Right ventricle myocardium inferior (tissue), 1 donor: ENCODE measurements around the gene CFAP119. TPM values are rescaled to one million over a fixed set of nuclear protein-coding genes. Genes with fewer than 3 reads are reported as not detected.

ENCODE experiments used
- ATAC-seq: fragments of 200-7000 bp; cut with Tn5 transposase; one replicate; pipeline ENCODE4 v1.9.1; 2020; ENCODE audit warnings: mild to moderate bottlenecking, moderate library complexity
- DNase-seq: peaks from one replicate; pipeline ENCODE4 v3.0.0; 2021; ENCODE audit errors: missing footprints
- intact Hi-C: fragments of 100-400 bp; cut with DNase I; formaldehyde crosslinking; loops from one replicate; pipeline ENCODE4 v1.11.0; 2022
- total RNA-seq: library from RNA; stranded (reverse); fragmentation: NEBNext Ultra II Directional; extraction: Animal tissue kit (Norgen Biotek cat#: 25700); gene quantifications from one replicate; pipeline ENCODE4 v1.2.1, GENCODE V29; 2021
- donor health status: DM: no; HTN: yes; CAD: no; lungs with severe emphysema.

CFAP119 gene
- total RNA-seq, 1 donor from 2014 or later: 0.89 TPM

DNA sequence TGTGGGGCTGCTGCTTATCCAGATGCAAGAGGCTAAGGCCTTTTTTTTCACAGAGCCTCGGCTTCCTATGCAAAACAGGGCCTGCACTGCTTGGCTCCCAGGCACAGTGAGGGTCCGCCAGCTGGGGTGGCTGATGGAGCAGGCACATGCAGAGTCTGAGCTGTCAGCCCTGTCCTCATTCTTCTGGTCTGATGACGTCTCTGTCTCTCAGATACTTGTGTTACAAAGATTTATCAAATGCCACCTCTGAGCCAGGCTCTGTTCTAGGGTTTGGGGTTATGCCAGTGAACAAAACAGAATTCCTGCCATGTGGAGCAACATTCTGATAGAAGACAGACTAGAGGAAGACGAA lies 5.0 kb upstream of the CFAP119 start:
- intact Hi-C loops: no loop called here
- peak; percentile 32 for ATAC-seq
- DNase-seq: no peak

GRCh38 chr16:30766206-30766932 lies 4.5 kb upstream of the CFAP119 start:
- DNase-seq (no peak), ATAC-seq (no peak)
- intact Hi-C loops: no loop called here

GRCh38 chr16:30764816-30765465 lies 3.1 kb upstream of the CFAP119 start:
- no peak for ATAC-seq
- intact Hi-C loops: no loop called here
- DNase-seq: no peak

- no peak for DNase-seq
- intact Hi-C loops: no loop called here
- no peak for ATAC-seq
Observed at GRCh38 chr16:30764086-30764485, 2.2 kb upstream of the CFAP119 start.

DNA sequence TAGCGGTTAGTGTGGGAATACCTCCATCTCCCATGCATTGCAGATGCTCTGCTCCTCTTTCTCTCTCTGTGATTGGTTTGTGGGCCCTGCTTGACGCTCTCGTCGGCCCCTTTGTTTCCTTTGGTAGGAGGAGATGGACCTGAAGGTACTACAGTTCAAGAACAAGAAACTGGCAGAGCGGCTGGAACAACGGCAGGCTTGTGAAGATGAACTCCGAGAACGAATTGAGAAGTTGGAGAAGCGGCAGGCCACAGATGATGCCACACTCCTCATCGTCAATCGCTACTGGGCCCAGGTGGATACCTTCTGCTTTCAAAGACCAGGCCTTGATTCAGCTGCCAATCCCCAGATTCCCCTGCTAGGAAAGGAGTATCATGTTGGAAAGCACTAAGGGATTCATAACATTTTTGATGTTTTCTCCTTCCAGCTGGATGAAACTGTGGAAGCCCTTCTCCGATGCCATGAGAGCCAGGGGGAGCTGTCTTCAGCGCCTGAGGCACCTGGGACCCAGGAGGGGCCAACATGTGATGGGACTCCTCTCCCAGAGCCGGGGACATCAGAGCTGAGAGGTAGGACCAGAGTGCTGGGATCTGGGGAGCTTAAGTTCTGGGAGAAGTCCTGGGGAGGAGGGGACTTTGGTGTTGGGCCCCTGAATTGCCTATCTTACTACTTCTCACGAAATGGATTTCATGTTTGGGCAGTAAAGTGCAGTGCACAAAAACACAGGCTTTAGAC lies 1.3 kb upstream of the CFAP119 start:
- no peak for ATAC-seq
- no peak for DNase-seq
- intact Hi-C loops: loop anchor here (2.0 kb wide), 1 partner anchor 52 kb away; no protein-coding TSS in a partner anchor

DNA sequence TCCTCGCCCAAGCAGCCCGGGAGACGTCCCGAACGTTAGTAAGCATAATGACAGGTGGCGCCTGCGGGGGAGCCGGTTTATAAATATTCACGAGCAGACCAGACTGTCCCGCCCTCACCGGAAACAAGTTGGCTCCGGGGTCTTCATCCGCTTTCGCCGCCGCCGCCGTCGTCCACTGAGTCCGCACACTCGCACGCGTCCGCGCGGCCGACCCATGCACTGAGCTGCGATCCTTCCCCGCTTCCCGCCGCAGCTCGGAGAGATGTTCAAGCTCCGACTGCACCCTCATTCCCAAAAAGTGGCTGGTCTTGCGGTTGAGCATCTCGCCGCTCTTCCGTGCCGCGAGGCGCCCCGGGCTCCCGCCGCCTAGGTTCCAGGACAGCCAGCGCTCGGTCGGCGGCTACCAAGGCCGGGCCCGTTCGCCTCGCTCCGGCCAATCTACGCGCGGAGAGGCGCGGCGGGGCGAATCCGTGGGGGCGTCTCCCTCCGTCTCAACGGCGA lies 385 bp downstream of the CFAP119 start:
- intact Hi-C loops: no loop called here
- DNase-seq (no peak), ATAC-seq (peak; percentile 2)

GRCh38 chr16:30760577-30761426 lies 1.1 kb downstream of the CFAP119 start:
- ATAC-seq (no peak), DNase-seq (no peak)
- intact Hi-C loops: no loop called here

DNA sequence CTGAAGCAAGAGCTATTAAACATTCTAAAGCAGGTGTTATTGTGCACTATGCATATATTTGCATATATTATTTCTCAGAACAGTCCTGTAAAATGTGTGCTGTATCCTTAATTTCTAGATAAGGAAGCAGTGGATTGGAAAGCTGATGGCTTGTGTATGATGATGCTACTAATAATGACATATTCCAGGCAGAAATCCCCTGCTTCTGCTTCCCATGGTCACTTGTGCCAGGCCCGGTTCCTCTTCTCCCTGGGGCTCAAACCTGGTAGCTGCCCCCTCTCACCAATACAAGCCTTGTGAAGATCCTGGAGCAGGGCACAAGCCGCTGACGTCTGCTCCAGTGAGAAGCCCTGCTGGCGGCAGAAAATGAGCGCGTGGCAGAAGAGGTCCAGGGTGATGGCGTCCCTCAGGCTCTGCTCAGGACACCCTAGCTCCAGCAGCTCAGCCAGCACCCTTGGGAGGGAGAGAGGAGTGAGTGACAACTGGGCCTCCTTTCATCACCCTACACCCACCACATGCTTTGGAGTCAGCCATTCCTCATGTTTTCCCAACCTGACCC lies 1.8 kb downstream of the CFAP119 start:
- intact Hi-C loops: no loop called here
- no peak for ATAC-seq
- DNase-seq: no peak

DNA sequence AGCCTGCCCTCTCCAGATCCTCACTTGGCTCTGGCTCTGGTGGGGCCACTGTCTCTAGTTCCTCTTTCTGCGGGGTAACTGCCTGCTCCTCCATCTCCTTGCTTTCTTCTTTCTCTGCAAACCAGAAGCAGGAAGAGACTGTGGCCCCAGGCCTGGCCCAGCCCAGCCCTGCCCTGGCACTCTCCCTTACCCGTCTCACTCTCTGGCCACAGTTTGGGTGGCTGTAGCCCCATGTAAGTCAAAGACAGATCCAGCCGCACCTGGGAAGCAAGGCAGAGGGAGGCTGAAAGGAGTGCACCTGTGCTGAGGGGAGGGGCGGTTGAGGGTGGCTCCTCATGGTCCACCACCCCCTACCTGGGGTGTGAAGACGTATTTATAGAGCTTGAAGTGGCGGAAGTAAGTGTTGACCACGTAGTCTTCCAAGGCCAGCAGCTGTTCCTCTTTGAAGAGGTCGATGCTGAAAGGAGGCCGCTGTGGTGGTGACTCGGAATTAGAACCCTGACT lies 2.8 kb downstream of the CFAP119 start:
- intact Hi-C loops: no loop called here
- ATAC-seq: no peak
- peak; percentile 75 for DNase-seq

DNA sequence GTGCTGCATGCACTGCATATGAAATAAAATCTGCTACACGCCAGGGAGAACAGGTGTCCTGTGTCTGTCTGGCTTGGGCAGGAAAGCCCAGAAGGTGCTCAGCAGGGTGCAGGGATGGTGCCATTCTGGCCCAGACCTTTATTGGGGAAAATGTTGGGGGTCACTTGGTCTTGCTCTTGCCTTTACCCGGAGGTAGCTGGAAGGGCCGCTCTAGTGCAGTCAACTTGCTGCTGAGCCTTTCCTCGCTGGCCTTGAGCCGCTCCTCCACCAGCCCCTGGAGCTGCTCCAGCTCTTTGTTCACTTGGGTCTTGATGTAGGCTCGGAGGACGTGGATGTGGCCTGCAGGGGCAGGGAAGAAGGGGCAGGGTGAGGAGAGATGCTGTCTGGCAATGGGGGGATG lies 4.5 kb downstream of the CFAP119 start:
- intact Hi-C loops: no loop called here
- no peak for ATAC-seq
- DNase-seq: no peak

GRCh38 chr16:30756781-30757100 lies 5.1 kb downstream of the CFAP119 start:
- ATAC-seq (no peak), DNase-seq (no peak)
- intact Hi-C loops: no loop called here

- ATAC-seq: no peak
- peak; percentile 14 for DNase-seq
- intact Hi-C loops: no loop called here
Observed at GRCh38 chr16:30755955-30756780, 5.7 kb downstream of the CFAP119 start.

- ATAC-seq: no peak
- no peak for DNase-seq
- intact Hi-C loops: no loop called here
Observed at GRCh38 chr16:30753596-30753995, 8.3 kb downstream of the CFAP119 start.

- ATAC-seq: no peak
- no peak for DNase-seq
Observed at GRCh38 chr16:30750876-30751465, 10.9 kb downstream of the CFAP119 start.

GRCh38 chr16:30750201-30750600 lies 11.7 kb downstream of the CFAP119 start:
- ATAC-seq (no peak), DNase-seq (no peak)
- intact Hi-C loops: no loop called here

More at GRCh38 chr16:30750876-30751465, 10.9 kb downstream of the CFAP119 start:
- intact Hi-C loops: no loop called here

- DNase-seq: no peak
- peak; percentile 17 for ATAC-seq
- intact Hi-C loops: no loop called here
Observed at GRCh38 chr16:30748634-30749445, 13.0 kb downstream of the CFAP119 start.
